ENCODE data around the gene KRCC1.

- TF ChIP-seq TSHZ2 (CRISPR knock-in tag; IDR thresholded peaks at IDR 0.05) (no peak), SNAI2 (CRISPR knock-in tag; IDR thresholded peaks at IDR 0.05) (no peak), ISL1 (CRISPR knock-in tag; IDR thresholded peaks at IDR 0.05) (no peak), ZC3H10 (CRISPR knock-in tag; IDR thresholded peaks at IDR 0.05) (no peak), ZFP3 (CRISPR knock-in tag; IDR thresholded peaks at IDR 0.05) (no peak)
Observed at GRCh38 chr2:88086401-88086800, 30.8 kb upstream of the KRCC1 start.

All from SK-N-SH treated with all-trans-retinoic acid at 6 μM for 48 hours (cell line).